ENCODE data around the gene PRKAG2. TPM values are rescaled to one million over a fixed set of nuclear protein-coding genes. Genes with fewer than 3 reads are reported as not detected.

The PRKAG2 gene
- total and polyA plus RNA-seq, 2 of the 13 experiments (the other 11 are each of a cell fraction or from before 2014, with no cell fraction given), result 0.90 to 1.3 TPM

DNA sequence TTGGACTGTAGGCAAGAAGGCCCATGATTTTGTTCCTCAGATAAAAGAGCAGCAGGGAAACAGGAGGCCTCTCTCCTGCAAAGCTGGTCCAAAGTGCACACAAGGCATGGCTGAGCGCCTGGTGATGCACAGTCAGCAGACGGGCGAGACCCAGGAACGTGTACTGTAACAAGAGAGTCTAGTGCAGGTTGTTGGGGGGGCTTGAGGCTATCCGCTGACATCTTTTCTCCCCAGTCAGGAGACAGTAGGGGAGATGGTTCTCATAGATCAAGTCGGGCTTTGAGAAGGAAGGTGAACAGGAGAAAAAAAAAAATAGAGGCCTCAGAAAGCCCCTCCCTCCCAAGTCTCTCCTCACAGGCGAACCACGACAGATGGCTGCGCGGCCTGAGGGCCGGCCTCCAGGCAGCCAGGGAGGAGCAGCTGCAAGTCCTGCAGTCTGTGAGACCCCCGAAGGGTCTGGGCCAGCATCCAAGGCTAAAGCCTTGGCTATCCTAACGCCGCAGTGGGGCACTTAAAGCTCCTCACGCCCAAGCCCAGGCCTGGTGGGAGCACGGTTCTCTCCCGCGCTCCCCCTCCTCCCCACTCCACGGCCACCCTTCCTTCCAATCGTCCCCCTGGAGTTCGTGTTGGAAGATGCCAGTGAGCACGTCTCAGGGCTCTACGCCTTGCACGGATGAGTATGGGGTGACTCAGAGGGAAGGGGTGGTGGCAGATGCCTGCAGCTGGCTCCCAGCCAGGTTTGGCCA is 68.3 kb downstream of the PRKAG2 start (continued):
- TF ChIP-seq ZNF318 (CRISPR knock-in tag; IDR thresholded peaks at IDR 0.05), result no peak
- TF ChIP-seq NFIB (CRISPR knock-in tag; IDR thresholded peaks at IDR 0.05; ENCODE audit: borderline replicate concordance), result no peak
- no peak for TF ChIP-seq MEIS1 (CRISPR knock-in tag; IDR thresholded peaks at IDR 0.05; ENCODE audit: borderline replicate concordance)
- TF ChIP-seq HOXA3 (CRISPR knock-in tag; IDR thresholded peaks at IDR 0.05), result peak; percentile 42
- TF ChIP-seq SALL1 (CRISPR knock-in tag; IDR thresholded peaks at IDR 0.05), result 0 out of 2 replicates have a peak, but pooled peaks have one; percentile 40
- TF ChIP-seq, protein P1, sequence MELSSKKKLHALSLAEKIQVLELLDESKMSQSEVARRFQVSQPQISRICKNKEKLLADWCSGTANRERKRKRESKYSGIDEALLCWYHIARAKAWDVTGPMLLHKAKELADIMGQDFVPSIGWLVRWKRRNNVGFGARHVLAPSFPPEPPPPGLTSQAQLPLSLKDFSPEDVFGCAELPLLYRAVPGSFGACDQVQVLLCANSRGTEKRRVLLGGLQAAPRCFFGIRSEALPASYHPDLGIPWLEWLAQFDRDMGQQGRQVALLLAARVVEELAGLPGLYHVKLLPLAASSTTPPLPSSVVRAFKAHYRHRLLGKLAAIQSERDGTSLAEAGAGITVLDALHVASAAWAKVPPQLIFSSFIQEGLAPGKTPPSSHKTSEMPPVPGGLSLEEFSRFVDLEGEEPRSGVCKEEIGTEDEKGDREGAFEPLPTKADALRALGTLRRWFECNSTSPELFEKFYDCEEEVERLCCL (CRISPR knock-in tag; IDR thresholded peaks at IDR 0.05; ENCODE audit: borderline replicate concordance), result no peak
- no peak for TF ChIP-seq PPARG (CRISPR knock-in tag; conservative IDR thresholded peaks at IDR 0.05)
- TF ChIP-seq, protein P2, sequence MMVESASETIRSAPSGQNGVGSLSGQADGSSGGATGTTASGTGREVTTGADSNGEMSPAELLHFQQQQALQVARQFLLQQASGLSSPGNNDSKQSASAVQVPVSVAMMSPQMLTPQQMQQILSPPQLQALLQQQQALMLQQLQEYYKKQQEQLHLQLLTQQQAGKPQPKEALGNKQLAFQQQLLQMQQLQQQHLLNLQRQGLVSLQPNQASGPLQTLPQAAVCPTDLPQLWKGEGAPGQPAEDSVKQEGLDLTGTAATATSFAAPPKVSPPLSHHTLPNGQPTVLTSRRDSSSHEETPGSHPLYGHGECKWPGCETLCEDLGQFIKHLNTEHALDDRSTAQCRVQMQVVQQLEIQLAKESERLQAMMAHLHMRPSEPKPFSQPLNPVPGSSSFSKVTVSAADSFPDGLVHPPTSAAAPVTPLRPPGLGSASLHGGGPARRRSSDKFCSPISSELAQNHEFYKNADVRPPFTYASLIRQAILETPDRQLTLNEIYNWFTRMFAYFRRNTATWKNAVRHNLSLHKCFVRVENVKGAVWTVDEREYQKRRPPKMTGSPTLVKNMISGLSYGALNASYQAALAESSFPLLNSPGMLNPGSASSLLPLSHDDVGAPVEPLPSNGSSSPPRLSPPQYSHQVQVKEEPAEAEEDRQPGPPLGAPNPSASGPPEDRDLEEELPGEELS (CRISPR knock-in tag; IDR thresholded peaks at IDR 0.05), result no peak
- no peak for TF ChIP-seq CREBL2 (CRISPR knock-in tag; IDR thresholded peaks at IDR 0.05; ENCODE audit: borderline replicate concordance)
- TF ChIP-seq ZNF788 (CRISPR knock-in tag; IDR thresholded peaks at IDR 0.05; ENCODE audit: borderline replicate concordance), result no peak
- TF ChIP-seq ZNF678 (CRISPR knock-in tag; IDR thresholded peaks at IDR 0.05), result no peak
- no peak for TF ChIP-seq TFDP1 (CRISPR knock-in tag; IDR thresholded peaks at IDR 0.05; ENCODE audit: borderline replicate concordance)
- no peak for TF ChIP-seq MXI1 (IDR thresholded peaks at IDR 0.05; ENCODE audit: borderline replicate concordance, low read depth, low read length)
- no peak for TF ChIP-seq ZNF160 (CRISPR knock-in tag; IDR thresholded peaks at IDR 0.05)
